ENCODE results near the gene PCSK6. TPM values are rescaled to one million over a fixed set of nuclear protein-coding genes. Genes with fewer than 3 reads are reported as not detected.

Gene PCSK6
- polyA plus RNA-seq, 2 donors = 5.4 to 6.5 TPM

DNA sequence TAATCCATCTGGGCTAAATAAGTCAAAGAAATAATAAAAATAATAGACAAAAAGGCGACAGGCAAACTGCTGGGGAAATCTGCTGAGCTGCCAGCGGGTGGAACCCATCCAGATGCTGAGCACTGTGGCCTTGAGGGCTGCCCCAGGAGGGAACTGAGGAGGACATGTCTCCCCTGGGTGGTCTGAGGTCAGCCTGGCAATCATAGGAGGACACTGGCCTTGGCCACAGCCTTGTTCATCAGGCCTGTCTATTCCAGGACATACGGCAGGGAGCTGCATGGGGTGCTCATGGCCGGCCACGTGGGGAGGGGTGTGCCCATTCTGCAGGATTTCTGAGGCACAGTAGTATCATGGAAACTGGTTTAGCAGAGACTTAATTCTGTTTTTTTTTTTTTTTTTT lies 173.0 kb downstream of the PCSK6 start:
- Histone ChIP-seq H3K36me3 (ENCODE audit: control insufficient read depth in 2 of 2, insufficient read depth in 2 of 2, low read length in 1 of 2) (peaks cover 0 to 3% of the 10 kb centered on the region in 2 donors), H3K27ac (ENCODE audit: low read depth in 2 of 2, low read length in 1 of 2) (no peak overlapping the region), H3K9me3 (ENCODE audit: control insufficient read depth in 2 of 2, insufficient read depth in 1 of 2, low read depth in 1 of 2, low read length in 1 of 2) (no peaks in the 10 kb centered on the region), H3K4me3 (ENCODE audit: low read depth in 1 of 2, low read length in 2 of 2) (no peak overlapping the region), H3K27me3 (ENCODE audit: control insufficient read depth in 1 of 2, insufficient read depth in 2 of 2, low read length in 2 of 2) (no peaks in the 10 kb centered on the region), H3K4me1 (ENCODE audit: control insufficient read depth in 2 of 2, insufficient read depth in 2 of 2, low read length in 1 of 2) (peaks cover 4 to 11% of the 10 kb centered on the region in 2 donors)
- WGBS, 2 donors = 73 to 79% methylated on average over 5 of the region's 5 CpGs

DNA sequence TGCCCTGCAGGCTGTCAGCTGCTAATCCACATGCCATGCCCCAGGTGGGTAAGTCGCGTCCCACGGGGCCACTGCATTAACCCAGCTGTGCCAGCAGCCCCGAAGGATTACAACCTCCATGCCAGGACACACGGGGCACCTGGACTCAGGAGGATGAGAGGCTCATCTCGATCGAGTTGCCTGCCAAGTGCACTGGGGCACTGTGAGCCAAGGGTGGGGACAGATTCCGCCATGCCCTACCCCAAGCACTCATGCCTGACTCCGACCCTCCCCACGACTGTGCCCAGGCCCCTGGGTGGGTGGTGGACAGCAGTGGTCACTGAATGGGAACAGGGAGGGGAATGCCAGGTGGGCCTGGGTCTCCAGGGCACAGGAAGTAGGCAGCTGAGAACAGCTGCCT lies 173.8 kb downstream of the PCSK6 start:
- H3K4me1 ChIP-seq (ENCODE audit: control insufficient read depth in 2 of 2, insufficient read depth in 2 of 2, low read length in 1 of 2) = peaks cover 4 to 11% of the 10 kb centered on the region in 2 donors
- 80 to 90% methylated on average over 10 of the region's 10 CpGs for WGBS, 2 donors
- peaks cover 0 to 3% of the 10 kb centered on the region in 2 donors for H3K36me3 ChIP-seq (ENCODE audit: control insufficient read depth in 2 of 2, insufficient read depth in 2 of 2, low read length in 1 of 2)
- no peak overlapping the region for H3K27ac ChIP-seq (ENCODE audit: low read depth in 2 of 2, low read length in 1 of 2)
- no peaks in the 10 kb centered on the region for H3K9me3 ChIP-seq (ENCODE audit: control insufficient read depth in 2 of 2, insufficient read depth in 1 of 2, low read depth in 1 of 2, low read length in 1 of 2)
- H3K4me3 ChIP-seq (ENCODE audit: low read depth in 1 of 2, low read length in 2 of 2) = no peak overlapping the region
- H3K27me3 ChIP-seq (ENCODE audit: control insufficient read depth in 1 of 2, insufficient read depth in 2 of 2, low read length in 2 of 2) = no peaks in the 10 kb centered on the region

DNA sequence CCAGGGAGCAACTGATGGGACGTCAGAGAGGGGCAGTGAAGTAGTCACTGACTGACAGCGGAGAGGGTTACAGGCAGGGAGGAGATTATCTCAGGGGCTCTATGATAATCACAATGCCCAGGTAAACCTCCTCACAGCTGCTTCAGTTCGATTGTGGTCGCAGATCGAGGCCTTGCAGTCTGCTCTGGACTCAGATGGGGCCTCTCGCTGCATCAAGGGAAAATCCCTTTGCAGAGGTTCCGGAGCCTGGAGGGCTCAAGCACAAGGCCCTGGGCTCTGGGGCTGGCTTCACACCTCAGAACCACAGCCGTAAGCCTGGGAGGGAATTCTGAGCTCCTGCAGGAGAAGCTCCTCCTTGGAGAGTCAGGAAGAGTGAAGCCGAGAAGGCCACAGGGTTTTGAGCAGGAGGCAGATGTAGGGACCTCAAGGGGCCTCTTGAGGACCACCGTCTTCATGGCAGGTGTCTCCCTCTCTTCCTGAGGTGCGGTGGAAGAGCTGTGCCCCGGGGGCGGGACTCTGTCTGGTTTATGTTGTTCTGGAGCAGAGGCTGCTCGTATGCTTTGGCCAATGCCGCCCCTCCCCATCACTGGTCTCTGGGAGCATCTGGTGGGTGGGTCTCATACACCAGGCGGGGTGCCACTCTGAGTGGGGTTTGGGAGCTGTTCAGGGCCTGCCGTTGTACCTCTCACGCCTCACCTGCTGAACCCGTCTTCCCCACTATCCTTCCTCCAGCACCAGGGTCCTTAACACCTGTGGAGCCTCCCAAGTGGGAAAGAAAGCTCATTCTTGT lies 175.0 kb downstream of the PCSK6 start:
- Histone ChIP-seq H3K36me3 (ENCODE audit: control insufficient read depth in 2 of 2, insufficient read depth in 2 of 2, low read length in 1 of 2) (peaks cover 0 to 2% of the 10 kb centered on the region in 2 donors), H3K4me1 (ENCODE audit: control insufficient read depth in 2 of 2, insufficient read depth in 2 of 2, low read length in 1 of 2) (peaks cover 4 to 11% of the 10 kb centered on the region in 2 donors), H3K4me3 (ENCODE audit: low read depth in 1 of 2, low read length in 2 of 2) (no peak overlapping the region), H3K27ac (ENCODE audit: low read depth in 2 of 2, low read length in 1 of 2) (no peak overlapping the region), H3K9me3 (ENCODE audit: control insufficient read depth in 2 of 2, insufficient read depth in 1 of 2, low read depth in 1 of 2, low read length in 1 of 2) (no peaks in the 10 kb centered on the region), H3K27me3 (ENCODE audit: control insufficient read depth in 1 of 2, insufficient read depth in 2 of 2, low read length in 2 of 2) (no peaks in the 10 kb centered on the region)
- WGBS, 2 donors = 85 to 86% methylated on average over 19 of the region's 19 CpGs

DNA sequence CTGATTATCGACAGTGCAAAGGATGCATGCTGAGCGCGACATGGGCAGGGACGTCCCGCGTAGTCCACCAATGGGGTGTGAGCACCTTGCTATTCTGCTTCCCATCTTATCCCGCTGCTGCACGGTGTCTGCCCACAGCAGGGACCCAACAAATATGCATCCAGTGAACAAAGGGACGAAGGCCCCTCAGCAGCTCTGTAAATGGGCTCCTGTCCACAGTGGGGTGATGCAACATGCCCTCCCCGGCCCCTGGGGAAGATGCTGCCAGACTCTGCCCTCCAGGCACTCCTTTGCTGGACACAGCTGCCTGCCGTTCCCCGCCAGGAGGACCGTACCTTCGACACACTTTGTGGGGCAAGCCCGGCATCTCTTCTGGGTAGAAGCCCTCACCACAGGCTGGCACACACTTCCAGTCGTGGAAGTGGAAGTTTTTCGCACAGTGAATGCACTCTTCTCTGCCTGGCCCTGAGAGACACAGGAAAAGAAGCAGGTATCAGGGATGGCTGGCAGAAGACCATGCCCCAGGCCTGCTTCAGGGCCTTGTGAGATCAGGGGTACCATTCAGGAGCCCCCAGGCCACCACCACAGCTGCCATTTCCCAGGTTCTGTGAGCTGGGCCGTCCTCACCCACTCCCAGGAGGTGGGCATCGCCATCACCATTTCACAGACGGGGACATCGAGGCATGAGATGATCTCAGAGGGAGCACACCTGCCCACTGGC lies 176.3 kb downstream of the PCSK6 start:
- Histone ChIP-seq H3K36me3 (ENCODE audit: control insufficient read depth in 2 of 2, insufficient read depth in 2 of 2, low read length in 1 of 2) (no peaks in the 10 kb centered on the region), H3K27ac (ENCODE audit: low read depth in 2 of 2, low read length in 1 of 2) (no peak overlapping the region), H3K27me3 (ENCODE audit: control insufficient read depth in 1 of 2, insufficient read depth in 2 of 2, low read length in 2 of 2) (no peaks in the 10 kb centered on the region), H3K4me3 (ENCODE audit: low read depth in 1 of 2, low read length in 2 of 2) (no peak overlapping the region), H3K4me1 (ENCODE audit: control insufficient read depth in 2 of 2, insufficient read depth in 2 of 2, low read length in 1 of 2) (peaks cover 2 to 5% of the 10 kb centered on the region in 2 donors), H3K9me3 (ENCODE audit: control insufficient read depth in 2 of 2, insufficient read depth in 1 of 2, low read depth in 1 of 2, low read length in 1 of 2) (no peaks in the 10 kb centered on the region)
- WGBS, 2 donors = 89 to 90% methylated on average over 20 to 21 of the region's 21 CpGs

DNA sequence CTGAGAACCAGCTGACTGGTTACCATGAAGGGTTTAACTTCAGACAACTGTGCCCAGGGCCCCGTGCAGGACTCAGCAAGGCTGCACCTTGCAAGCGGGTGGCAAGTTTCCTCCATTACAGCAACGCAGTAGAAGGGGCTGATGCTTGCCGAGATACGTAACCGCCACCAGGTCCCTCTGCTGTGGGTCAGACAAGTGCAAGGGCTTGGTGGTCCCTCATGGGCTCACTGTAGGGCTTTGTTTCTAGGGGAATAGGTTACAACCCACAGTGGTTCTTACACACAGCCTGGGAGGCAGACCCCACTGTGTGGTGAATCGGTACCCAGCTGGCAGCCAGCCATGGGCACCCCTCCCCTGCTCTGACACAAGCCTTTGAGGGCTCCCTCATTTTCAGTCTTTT lies 179.0 kb downstream of the PCSK6 start:
- H3K9me3 ChIP-seq (ENCODE audit: control insufficient read depth in 2 of 2, insufficient read depth in 1 of 2, low read depth in 1 of 2, low read length in 1 of 2) = no peaks in the 10 kb centered on the region
- H3K27ac ChIP-seq (ENCODE audit: low read depth in 2 of 2, low read length in 1 of 2) = no peak overlapping the region
- H3K4me1 ChIP-seq (ENCODE audit: control insufficient read depth in 2 of 2, insufficient read depth in 2 of 2, low read length in 1 of 2) = peaks cover under 1% of the 10 kb centered on the region in 2 donors
- H3K27me3 ChIP-seq (ENCODE audit: control insufficient read depth in 1 of 2, insufficient read depth in 2 of 2, low read length in 2 of 2) = no peaks in the 10 kb centered on the region
- H3K36me3 ChIP-seq (ENCODE audit: control insufficient read depth in 2 of 2, insufficient read depth in 2 of 2, low read length in 1 of 2) = no peaks in the 10 kb centered on the region
- WGBS, 2 donors = 91 to 94% methylated on average over 7 of the region's 7 CpGs
- H3K4me3 ChIP-seq (ENCODE audit: low read depth in 1 of 2, low read length in 2 of 2) = no peak overlapping the region

DNA sequence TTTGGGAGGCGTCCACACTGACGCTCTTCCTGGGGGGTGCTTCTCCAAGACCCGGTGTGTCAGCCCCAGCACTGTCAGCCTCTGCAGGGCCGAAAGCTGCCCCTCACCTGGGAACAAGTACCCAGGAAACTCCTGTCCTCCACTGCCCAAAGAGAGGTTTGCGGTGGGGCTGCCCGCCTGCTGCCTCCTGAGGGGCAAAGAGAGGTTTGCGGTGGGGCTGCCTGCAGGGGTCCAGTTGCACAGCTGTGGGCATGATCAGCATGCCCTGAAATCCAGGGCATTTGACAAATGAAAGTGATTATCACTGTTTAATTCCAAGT lies 179.4 kb downstream of the PCSK6 start:
- Histone ChIP-seq H3K27me3 (ENCODE audit: control insufficient read depth in 1 of 2, insufficient read depth in 2 of 2, low read length in 2 of 2) (no peaks in the 10 kb centered on the region), H3K4me3 (ENCODE audit: low read depth in 1 of 2, low read length in 2 of 2) (no peak overlapping the region), H3K27ac (ENCODE audit: low read depth in 2 of 2, low read length in 1 of 2) (no peak overlapping the region), H3K4me1 (ENCODE audit: control insufficient read depth in 2 of 2, insufficient read depth in 2 of 2, low read length in 1 of 2) (no peaks in the 10 kb centered on the region), H3K36me3 (ENCODE audit: control insufficient read depth in 2 of 2, insufficient read depth in 2 of 2, low read length in 1 of 2) (no peaks in the 10 kb centered on the region), H3K9me3 (ENCODE audit: control insufficient read depth in 2 of 2, insufficient read depth in 1 of 2, low read depth in 1 of 2, low read length in 1 of 2) (no peaks in the 10 kb centered on the region)
- WGBS, 2 donors = 88 to 94% methylated on average over 7 of the region's 7 CpGs

DNA sequence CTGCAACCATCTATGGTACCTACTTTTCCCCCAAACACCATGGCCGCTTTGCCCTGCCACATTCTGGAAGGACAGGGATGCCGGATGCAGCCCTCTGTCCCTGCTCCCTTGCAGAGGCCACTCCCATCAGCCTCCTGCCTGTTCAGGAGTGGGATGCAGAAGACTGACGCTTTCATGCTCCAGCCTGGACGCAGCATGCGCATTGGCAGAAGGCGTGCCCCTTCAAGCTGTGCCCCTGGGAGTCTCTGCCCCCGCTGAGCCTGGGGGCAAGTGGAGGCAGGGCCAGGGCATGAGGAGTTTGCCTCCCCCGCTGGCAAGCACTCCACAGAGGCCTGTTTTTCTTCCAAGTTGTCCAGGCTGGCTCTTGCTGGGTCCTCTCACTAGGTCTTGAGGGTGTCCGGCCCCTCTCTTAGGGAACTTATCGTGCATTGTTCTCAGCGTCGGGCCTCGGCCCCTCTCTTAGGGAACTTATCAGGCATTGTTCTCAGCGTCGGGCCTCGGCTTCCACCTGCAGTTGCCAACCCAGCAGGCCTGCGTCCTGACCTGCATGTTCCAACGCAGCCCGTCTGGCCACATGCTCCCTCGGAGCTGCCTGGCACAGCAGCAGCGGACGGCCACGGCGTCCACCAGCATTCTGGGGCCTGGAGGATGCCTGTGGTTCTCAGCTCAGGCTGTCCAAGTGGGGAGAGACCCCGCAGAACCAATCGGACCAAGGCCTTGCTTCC lies 179.9 kb downstream of the PCSK6 start:
- 58 to 69% methylated on average over 26 of the region's 26 CpGs for WGBS, 2 donors
- Histone ChIP-seq H3K36me3 (ENCODE audit: control insufficient read depth in 2 of 2, insufficient read depth in 2 of 2, low read length in 1 of 2) (no peaks in the 10 kb centered on the region), H3K27me3 (ENCODE audit: control insufficient read depth in 1 of 2, insufficient read depth in 2 of 2, low read length in 2 of 2) (no peaks in the 10 kb centered on the region), H3K4me3 (ENCODE audit: low read depth in 1 of 2, low read length in 2 of 2) (no peak overlapping the region), H3K27ac (ENCODE audit: low read depth in 2 of 2, low read length in 1 of 2) (no peak overlapping the region), H3K4me1 (ENCODE audit: control insufficient read depth in 2 of 2, insufficient read depth in 2 of 2, low read length in 1 of 2) (no peaks in the 10 kb centered on the region), H3K9me3 (ENCODE audit: control insufficient read depth in 2 of 2, insufficient read depth in 1 of 2, low read depth in 1 of 2, low read length in 1 of 2) (no peaks in the 10 kb centered on the region)

DNA sequence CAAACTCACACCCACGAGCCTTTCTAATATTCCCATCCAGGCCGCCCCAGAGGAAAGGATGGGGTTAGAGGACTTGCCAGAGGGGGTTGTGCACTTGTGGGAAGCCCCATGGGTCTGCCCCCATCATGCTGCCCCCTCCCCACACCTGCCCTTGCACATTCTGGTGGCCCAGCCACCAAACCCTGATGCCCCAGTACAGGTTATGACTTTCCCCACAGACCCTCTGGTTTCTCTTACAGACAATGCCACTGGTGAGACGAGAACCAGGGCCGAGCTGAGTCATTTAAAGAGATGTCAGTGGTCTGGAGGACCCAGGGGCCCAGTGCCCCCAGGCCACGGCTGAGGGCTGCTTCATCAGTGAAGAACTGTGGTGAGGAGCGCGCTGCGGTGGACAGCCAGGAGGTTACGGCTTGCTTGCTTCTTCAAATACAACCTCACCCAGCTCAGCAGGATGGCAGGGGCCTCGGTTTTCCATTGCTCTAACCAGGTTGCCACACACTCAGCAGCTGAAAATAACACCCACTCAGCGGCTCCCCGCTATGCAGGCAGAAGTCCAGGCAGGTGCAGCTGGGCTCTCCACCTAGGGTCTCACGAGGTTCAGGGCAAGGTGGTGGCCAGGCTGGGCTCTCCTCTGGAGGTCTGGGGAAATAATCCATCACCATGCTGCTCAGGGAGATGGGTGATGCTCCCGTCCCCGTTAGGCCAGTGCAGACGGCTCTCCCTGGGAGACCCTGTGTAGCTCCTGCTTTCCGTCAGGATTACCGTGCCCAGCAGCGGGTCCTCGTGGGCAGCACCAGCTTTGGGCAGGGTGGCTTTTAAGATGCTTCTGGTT lies 180.7 kb downstream of the PCSK6 start:
- no peaks in the 10 kb centered on the region for H3K36me3 ChIP-seq (ENCODE audit: control insufficient read depth in 2 of 2, insufficient read depth in 2 of 2, low read length in 1 of 2)
- no peak overlapping the region for H3K27ac ChIP-seq (ENCODE audit: low read depth in 2 of 2, low read length in 1 of 2)
- H3K27me3 ChIP-seq (ENCODE audit: control insufficient read depth in 1 of 2, insufficient read depth in 2 of 2, low read length in 2 of 2) = no peaks in the 10 kb centered on the region
- H3K4me1 ChIP-seq (ENCODE audit: control insufficient read depth in 2 of 2, insufficient read depth in 2 of 2, low read length in 1 of 2) = no peaks in the 10 kb centered on the region
- H3K9me3 ChIP-seq (ENCODE audit: control insufficient read depth in 2 of 2, insufficient read depth in 1 of 2, low read depth in 1 of 2, low read length in 1 of 2) = no peaks in the 10 kb centered on the region
- 83 to 87% methylated on average over 20 of the region's 20 CpGs for WGBS, 2 donors
- H3K4me3 ChIP-seq (ENCODE audit: low read depth in 1 of 2, low read length in 2 of 2) = no peak overlapping the region

Measured in esophagus (tissue), 2 donors.